ENCODE results near the gene ST14.

DNA sequence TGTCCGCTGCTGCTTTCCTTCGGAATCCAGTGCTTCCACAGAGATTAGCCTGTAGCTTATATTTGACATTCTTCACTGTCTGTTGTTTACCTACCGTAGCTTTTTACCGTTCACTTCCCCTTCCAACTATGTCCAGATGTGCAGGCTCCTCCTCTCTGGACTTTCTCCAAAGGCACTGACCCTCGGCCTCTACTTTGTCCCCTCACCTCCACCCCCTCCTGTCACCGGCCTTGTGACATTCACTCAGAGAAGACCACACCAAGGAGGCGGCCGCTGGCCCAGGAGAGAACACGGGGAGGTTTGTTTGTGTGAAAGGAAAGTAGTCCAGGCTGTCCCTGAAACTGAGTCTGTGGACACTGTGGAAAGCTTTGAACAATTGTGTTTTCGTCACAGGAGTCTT lies 15.4 kb upstream of the ST14 start:
- TF ChIP-seq CTCF (IDR thresholded peaks at IDR 0.05) (no peak), ZFX (IDR thresholded peaks at IDR 0.05; ENCODE audit: borderline replicate concordance) (no peak)

All from 22Rv1 (cell line).